NCI-H1930 (cell line): ENCODE data around the gene HOXD10.

Experiments used
- DNase-seq, 2 experiments: peaks; one replicate each; lab custom pipeline; 2025; lab: John Stamatoyannopoulos, UW

HOXD10 gene

DNA sequence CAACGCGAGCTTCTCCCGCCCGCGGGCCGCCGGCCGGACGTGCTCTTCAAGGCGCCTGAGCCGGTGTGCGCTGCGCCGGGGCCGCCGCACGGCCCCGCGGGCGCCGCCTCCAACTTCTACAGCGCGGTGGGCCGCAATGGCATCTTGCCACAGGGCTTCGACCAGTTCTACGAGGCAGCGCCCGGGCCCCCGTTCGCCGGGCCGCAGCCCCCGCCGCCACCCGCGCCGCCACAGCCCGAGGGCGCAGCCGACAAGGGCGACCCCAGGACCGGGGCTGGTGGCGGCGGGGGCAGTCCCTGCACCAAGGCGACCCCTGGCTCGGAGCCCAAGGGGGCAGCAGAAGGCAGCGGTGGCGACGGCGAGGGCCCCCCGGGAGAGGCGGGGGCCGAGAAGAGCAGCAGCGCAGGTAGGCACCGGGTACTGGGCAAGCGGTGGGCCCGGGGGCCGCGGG lies 8.8 kb upstream of the HOXD10 start:
- DNase-seq = no peak

DNA sequence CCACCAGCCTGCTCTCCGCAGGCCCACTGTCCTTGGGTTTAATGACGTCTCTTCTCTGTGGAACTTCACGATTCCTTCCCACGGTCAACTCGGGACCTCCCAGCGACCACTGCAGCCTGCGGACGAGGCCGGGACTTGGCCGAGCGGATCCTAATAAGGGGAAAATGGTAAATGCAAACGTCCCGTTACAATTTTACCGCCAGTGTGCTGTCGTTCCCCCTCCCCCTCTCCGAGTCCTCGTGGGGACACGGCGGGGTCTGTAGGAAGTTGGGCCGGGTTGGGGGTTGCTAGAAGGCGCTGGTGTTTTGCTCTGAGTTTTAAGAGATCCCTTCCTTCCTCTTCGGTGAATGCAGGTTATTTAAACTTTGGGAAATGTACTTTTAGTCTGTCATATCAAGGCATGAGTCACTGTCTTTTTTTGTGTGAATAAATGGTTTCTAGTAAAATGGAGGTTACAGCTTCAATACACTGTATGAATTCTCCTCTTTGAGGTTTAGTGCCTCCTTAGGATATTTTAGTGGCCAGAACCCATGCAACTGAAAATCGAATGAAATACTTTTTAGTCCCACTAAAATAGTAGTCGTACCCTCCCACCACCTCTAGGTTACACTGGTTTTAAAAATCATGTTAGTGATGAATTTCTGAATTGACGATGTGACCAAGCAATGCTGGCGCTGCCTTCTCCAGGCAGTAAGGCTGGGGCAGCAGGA lies 7.2 kb upstream of the HOXD10 start:
- no peak for DNase-seq

DNA sequence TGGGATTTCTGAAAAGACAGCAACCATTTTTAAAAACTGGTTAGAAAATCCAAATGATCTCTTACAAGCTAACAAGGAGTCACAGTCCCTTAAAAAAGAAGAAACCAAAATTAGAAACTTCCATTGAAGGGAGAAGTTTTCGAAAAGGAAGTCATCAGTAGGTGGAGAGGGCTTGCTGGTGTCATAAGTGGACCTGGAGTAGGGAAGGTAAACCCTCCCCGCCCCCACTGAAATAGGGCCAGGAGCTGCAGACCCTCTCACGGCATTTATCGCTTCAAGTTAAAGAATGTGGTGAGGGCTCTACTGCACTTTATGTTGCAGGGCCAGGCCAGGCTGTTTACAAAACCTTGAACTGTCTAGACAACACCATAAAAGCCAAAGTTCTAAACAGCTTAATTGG lies 6.6 kb upstream of the HOXD10 start:
- no peak for DNase-seq

DNA sequence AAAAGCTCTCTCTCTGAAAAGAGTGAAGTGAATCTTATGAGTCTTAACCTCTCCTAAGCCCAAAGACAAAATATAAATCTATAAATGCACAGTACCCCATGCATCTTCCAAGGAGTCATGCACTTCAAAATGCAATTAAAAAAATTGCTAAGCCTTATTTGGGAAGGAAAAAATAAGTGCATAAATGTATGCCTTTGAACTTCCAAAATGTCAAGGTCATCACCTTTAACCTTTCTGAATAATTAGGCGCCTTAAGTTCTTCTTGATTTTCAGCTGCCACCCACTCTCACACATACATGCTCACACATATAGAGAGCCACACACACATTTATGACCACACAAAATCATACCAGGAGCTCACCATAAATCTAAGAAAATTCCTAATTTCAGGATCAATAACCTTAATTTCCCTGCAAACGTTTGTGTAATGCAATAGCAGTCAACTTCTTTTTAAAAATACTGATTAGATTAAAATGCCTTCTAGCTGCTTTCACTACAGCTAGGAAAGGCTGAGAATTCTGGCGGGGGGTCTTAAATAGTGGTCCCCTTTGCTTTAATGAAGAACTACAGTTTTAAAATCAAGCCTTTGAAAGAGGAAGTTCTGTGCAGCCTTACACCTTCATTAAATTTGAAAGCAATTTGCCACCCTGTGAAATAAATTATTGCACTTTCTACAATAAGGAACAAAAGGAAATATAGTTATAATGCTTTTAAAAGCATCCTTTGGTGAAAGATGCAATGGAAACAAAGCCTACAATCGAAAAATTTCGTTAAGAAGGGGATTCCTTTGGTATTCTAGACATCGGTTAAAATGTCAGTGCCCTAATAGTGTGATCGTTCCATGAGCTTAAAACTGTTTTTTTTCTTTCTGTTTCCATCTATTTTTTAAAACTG lies 5.9 kb upstream of the HOXD10 start:
- no peak for DNase-seq

DNA sequence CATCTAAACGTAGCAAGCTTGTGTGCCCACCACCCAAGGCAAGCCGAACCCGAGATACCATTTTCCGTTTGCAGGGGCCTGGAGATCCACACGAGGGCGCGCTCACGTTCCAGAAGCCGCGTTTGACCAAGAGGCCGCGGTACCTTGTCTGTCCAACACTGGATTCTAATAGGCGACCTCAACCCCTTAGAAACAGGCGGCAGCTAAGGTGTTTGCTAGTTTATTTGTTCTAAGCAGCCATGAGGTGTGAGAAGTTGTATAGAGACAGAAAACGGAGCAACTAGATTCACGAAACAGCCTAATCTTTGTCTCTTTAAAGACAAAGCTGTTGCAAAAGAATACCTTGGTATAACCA lies 5.3 kb upstream of the HOXD10 start:
- DNase-seq = peak; percentile 85 to 93

DNA sequence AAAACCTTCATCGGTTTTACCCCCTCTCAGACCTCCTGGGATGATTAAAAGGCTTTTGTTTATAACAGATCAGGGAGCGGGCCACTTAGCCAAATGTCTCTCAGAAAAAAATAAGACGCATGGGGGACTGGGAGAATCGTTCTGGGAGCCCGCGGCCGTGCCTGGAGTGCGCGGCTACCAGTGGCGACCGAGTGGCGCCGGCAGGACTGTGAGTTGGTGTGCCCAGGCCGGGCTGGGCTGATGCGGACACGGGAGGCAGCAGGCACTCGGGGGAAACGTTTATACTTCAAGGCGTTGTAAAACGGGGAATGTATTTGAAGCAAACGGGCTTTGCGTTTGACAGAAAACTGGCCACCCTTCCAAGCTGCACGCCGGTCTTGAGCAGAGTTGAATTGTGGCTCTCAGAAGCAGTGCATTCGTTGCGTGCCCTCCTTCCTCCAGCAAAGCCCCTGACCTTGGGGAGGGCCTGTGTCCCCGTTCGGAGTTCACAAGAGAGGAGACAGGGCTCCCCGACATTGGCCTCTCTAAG lies 4.7 kb upstream of the HOXD10 start:
- DNase-seq = no peak

DNA sequence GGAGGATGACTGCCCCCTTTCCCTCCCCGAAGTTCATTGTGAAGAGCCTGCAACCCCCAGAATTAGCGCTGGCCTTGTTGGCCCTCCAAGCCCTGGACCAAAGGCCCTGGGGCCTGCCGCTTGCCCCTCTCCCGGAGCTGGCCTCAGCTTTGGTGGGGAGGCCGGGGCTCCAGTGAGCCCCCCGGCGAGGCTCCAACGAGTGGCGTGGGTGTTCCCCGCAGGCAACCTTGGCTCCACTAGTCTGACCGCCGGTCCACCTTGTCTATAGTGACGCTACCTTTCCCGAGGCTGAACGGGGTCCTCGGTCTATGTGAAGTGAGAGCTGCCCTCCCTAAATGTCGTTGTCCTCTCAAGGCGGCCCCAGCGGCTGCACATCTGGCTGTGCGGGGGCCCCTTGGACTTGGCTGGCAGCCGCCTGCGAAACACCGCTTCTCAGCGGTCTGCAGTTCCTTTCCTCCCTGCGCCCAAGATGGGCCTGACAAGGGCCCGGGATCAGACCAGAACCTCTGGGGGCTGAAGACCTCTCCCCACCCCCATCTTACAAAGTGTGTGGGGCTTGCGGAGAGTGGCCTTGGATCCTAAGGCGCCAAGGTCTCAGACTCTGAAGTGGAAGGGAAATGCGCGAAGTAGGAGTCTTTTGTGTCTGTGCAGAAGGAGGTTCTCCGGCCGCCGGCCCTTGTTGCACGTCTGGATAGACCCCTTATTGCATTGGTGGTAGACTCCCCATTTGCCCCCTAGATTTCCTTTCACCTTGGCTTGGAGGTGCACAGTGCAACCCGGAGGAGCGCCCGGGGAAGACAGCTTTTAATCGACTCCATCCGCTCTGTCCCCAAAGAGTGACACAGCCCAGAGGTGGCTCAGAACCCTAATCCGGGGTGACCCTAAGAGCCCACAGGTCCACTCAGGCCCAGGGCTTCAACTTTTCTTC lies 3.9 kb upstream of the HOXD10 start:
- no peak for DNase-seq

DNA sequence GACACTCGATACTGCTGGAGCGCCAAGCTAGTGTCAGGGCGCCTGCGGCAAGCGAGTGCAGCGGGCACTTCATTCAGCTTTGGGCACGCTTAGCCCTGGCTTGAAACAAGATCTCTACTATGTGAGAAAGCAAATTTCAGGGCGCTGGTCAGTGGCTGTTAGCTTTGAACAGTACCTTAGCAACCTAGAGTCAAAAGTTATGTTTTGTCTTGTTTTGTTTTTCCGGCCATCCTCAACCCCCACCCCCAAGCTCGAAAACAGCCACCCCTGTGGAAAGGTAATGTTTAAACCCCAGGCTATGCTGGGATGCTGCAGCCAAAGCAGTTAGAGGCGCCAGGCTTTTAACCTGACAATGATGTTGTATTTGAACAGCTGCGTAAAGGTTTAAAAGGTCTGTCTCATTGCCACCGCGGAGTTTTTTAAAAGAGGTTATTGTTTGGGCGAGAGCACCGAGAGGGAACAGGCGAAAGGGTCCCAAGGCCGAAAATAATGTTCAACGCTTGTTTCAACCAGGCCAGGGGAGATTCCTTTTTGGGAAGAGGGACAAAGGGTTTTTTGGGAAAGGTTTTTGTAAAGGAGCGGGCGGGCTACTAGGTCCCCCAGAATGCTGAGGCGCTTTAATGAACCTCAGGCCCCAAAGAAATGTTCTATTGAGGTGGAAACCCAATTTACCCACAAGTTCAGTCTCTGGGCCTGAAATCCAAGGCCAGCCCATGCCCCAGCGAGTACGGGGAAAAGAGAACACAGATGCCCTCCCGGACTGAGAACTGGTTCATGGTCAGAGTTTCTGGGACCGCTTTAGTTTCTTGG lies 2.3 kb upstream of the HOXD10 start:
- peak; percentile 85 to 89 for DNase-seq

DNA sequence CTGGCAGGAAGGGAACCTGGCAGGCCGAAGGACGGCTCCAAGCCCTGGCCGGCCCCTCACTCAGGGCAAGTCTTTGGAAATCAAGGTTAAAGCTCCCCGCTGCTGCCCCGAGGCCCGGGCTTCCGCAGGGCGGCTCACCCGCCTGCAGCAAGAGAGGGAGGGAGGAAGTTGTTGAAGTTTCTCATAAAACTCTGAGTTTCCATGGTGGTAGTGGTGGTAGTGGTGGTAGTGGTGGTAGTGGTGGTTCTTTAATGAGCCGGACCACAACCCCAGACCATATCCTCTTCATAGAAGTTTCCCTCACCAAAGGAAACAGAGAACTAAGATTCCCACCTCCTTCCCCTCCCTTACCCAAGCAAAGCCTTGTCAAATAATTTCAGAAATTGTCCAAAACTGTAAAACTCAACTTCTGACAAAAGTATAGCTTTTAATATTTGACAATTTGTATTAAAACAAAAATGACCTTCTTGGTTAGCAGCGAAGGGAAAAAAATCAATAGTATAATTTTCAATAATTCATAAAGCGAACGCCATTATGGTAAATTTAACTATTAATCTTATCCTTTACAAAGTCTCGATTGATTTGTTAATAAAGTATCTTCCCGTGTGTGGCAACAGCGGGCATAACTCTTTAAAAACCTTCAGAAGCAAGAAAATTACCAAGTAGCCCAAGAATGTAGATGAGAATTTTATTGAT lies 1.5 kb upstream of the HOXD10 start:
- DNase-seq = no peak

DNA sequence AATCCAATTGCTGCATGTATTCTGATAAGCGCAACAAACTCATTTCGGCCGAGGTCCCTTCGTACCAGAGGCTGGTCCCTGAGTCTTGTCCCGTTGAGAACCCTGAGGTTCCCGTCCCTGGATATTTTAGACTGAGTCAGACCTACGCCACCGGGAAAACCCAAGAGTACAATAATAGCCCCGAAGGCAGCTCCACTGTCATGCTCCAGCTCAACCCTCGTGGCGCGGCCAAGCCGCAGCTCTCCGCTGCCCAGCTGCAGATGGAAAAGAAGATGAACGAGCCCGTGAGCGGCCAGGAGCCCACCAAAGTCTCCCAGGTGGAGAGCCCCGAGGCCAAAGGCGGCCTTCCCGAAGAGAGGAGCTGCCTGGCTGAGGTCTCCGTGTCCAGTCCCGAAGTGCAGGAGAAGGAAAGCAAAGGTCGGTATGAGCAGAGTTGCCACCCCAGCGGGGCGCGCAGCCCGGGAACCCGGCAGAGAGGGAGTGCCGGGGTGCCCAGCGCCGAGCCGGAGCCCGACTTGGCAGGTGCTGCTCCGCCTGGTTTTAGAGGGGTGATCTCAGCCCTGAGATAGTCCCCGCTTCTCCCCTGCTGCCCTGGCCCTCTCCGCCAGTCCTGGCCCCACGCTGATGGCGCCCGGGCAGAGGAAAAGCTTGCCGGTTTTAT lies 714 bp downstream of the HOXD10 start:
- no peak for DNase-seq

DNA sequence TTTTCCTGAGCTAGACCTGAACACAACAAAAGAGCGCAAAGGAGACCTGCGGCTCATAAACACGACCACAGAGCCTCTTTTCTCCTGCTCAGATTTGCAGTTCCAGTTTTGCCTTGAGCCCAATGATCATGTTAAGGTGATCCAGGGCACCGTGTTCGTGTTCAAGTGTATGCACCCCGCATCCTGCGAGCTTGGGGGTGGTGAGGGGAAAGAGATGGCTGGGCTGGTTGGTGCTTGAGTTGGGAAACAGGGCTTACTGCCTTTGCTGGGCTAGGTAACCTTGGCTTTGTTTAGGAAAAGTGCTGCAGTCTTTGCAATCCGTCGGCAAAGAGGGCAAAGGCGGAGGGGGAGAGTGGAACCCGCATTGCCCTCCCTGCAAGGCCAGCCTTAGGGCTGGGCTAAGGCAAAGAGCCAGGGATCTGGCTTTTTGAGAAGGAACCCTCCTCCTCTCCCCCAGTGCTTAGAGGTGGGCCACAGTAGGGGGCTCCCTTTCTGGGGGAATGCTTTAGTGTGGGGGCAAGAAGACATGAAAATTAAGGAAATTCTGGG lies 1.3 kb downstream of the HOXD10 start:
- no peak for DNase-seq

DNA sequence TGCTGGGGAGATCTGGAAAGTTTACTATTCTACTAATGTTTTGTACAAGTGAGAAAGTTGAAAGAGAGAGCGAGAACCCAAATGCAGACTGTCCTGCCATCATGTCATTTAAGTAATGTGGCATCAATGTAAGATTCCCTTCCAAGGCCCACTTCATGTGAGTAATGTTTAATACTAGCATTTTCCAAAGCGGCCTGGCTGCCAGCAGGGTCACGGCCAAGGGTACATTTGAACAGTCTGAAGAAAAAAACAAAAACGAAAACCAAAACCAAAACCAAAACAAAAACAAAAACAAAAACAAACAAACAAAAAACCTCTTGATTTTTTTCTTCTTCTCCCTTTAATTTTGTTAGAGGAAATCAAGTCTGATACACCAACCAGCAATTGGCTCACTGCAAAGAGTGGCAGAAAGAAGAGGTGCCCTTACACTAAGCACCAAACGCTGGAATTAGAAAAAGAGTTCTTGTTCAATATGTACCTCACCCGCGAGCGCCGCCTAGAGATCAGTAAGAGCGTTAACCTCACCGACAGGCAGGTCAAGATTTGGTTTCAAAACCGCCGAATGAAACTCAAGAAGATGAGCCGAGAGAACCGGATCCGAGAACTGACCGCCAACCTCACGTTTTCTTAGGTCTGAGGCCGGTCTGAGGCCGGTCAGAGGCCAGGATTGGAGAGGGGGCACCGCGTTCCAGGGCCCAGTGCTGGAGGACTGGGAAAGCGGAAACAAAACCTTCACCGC lies 2.2 kb downstream of the HOXD10 start:
- no peak for DNase-seq

DNA sequence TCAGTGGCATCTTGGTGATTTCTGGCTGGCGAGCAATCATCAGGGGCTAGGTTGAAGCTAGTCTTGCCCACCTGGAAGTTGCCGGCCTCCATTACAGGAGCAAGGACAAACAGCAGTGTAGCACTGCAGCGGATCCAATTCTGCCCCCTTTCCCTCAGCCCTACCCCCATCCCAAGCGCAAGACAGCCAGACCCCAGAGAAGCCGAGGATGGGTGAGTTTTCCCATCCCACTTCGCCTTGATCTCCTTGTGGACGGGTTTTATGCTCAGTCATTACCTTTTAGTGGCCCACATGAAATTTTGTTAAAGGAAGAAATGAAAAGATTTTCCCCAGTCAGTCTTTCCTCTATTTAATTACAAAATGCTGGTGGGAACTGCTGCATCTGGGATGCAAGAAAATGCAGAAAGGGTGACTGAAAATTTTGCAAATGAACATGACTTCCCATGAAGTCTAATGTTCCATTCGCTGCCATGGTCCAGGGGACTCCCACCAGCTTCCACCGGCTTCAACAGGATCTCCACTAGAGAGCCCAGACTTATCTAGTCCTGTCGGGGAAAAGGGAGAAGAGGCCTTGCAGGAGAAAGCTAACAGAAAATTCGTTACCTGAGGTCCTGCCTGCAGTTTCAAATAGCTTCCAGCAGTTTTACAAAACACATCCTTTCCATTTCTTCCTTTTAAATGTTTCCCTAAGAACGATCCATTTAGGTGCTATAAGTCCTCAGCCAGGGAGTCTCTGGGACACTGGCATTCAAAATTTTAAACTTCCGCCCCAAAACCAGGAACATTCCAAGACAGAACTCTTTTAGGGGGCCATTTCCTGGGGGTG lies 4.0 kb downstream of the HOXD10 start:
- no peak for DNase-seq

DNA sequence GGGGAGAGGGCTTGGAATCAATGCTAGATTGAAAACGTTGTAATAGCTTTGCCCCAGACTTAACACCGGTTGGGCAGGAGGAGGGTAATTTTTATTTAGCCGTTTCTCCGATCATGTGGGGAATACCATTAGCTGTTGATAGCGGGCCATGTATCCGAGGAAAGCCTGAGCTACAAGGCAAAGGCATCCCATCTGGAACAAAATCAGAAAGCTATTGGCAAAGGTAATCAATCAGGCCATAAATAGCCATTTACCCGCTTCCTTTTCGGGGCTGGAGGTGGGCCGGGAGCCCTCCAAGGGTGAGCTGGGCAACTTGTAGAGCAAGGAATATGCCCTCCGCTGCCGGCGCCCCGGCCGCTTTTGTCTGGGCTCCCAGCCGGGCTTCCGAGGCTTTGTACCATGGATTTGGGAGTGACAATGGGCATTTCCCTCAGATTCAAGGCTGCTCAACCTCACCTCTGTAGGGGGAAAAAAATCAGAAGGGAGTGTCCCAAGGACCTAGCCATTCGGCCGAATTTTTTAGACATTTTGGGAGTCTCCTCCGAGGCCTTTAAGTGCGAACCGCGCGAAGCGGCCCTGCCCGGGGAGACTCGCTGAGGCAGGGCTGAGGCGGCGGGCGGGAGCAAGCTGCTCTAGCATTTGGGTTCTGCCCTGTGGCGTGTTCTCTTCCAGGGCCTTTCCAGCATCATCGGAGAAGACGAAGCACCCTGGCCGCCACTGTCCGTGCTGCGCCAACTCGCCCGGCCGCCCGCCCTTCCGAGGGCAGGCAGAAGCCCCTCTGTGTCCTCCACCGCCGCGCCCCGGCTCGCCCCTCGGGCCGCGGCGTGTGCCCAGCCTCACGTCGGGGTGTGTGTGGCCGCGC lies 4.8 kb downstream of the HOXD10 start:
- no peak for DNase-seq

DNA sequence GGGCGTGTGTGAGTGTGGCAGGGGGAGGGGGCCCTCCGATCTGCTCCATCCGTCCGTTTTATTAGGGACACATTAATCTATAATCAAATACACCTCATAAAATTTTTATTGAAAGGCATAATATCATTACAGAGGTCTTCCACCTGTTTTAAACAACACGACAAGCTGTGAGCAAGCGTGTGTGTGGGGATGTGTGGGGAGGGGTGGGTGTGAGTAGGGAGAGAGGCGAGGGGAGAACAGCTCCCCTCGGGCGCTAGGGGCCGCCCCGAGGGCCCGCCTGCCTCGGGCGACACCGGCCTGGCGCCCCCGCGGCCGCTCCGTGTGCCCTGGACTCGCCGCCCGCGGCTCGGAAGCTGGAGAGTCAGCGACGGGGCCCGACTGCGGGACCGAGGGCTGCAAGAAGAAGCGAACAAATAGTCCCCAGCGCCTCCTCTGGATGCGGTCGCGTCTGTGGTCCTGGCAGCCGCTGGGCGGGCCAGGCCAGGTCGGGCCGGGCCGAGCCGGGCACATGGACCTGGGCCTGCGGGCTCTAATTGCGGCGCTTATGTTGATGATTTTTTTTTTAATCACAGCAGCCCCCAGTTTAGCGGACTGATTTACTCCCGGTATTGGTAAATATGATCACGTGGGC lies 5.6 kb downstream of the HOXD10 start:
- DNase-seq = peak in 1 of 2 experiments; percentile 68

DNA sequence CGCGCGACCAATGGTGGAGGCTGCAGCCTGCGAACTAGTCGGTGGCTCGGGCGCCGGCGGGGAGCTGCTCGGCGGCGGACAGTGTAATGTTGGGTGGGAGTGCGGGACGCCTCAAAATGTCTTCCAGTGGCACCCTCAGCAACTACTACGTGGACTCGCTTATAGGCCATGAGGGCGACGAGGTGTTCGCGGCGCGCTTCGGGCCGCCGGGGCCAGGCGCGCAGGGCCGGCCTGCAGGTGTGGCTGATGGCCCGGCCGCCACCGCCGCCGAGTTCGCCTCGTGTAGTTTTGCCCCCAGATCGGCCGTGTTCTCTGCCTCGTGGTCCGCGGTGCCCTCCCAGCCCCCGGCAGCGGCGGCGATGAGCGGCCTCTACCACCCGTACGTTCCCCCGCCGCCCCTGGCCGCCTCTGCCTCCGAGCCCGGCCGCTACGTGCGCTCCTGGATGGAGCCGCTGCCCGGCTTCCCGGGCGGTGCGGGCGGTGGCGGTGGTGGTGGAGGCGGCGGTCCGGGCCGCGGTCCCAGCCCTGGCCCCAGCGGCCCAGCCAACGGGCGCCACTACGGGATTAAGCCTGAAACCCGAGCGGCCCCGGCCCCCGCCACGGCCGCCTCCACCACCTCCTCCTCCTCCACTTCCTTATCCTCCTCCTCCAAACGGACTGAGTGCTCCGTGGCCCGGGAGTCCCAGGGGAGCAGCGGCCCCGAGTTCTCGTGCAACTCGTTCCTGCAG lies 6.3 kb downstream of the HOXD10 start, which contains the start of gene HOXD9:
Gene HOXD9, plus strand, starts transcription at position 37 of the 728 bp plus-strand sequence. Its CDS starts 50 bp downstream, at position 87.
- DNase-seq = peak in 1 of 2 experiments; percentile 40
